GM23248 (cell line): ENCODE data around the gene SYK.

Source experiments
- EZH2 ChIP-seq: fragments of 200-600 bp; sonication (generic); IDR thresholded peaks from 2 replicates; pipeline ENCODE4 v1.6.1; 2018; ENCODE audit warnings: antibody characterized with exemption, mild to moderate bottlenecking; ENCODE audit not compliant: insufficient read depth, poor library complexity, severe bottlenecking
- EZH2phosphoT487 ChIP-seq: fragments of 200-600 bp; sonication (generic); IDR thresholded peaks from 2 replicates; pipeline ENCODE4 v1.6.1; 2018; ENCODE audit warnings: antibody characterized with exemption, moderate library complexity, mild to moderate bottlenecking, low read depth; ENCODE audit not compliant: insufficient read depth

DNA sequence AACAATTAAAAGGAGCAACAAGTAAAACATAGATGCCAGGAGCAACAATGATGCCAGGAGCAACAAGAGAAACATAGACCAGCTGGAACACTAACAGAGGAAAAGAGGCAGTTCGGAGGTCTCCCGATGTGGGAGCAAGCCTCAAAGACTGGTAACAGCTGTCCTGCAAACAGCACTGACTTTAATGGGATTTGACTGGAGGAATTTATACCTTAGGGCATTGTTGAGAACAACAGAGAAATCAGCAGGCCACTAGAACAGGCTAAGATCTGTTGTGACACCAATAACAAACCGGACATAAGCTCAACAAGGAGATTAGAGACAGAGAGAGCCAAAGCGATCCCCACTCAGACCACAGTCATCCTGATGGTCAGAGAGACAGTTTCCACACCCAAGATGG lies 11.8 kb upstream of the SYK start:
- TF ChIP-seq EZH2phosphoT487 = no peak
- TF ChIP-seq EZH2 = no peak
